HG02970 (cell line): Measurements from ENCODE around the gene KLK4.

ENCODE experiments used
- ATAC-seq: cut with Tn5 transposase; IDR thresholded peaks from one replicate; pipeline ENCODE4 v1.9.1; 2021; ENCODE audit warnings: mild to moderate bottlenecking, moderate library complexity, moderate number of reproducible peaks; ENCODE audit not compliant: unreplicated experiment, low FRiP score

KLK4 gene

DNA sequence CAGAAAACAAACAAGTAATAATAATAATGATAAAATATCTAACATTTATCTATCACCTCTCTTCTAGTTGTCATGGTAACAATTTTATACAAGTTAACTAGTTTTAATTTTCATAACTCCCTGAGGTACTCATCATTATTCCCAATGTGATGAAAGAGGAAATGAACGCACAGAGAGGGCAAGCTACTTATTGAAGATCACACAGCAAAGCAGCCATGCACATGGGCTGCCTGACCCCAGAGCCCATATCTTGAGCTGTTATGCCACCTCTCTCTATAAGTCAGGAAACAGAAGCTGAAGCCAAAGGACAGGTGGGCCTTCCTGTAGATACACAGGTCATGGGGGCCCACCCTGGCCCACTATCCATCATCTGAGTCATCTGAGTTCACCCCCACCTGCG is 4.9 kb upstream of the KLK4 start:
- ATAC-seq, result no peak

DNA sequence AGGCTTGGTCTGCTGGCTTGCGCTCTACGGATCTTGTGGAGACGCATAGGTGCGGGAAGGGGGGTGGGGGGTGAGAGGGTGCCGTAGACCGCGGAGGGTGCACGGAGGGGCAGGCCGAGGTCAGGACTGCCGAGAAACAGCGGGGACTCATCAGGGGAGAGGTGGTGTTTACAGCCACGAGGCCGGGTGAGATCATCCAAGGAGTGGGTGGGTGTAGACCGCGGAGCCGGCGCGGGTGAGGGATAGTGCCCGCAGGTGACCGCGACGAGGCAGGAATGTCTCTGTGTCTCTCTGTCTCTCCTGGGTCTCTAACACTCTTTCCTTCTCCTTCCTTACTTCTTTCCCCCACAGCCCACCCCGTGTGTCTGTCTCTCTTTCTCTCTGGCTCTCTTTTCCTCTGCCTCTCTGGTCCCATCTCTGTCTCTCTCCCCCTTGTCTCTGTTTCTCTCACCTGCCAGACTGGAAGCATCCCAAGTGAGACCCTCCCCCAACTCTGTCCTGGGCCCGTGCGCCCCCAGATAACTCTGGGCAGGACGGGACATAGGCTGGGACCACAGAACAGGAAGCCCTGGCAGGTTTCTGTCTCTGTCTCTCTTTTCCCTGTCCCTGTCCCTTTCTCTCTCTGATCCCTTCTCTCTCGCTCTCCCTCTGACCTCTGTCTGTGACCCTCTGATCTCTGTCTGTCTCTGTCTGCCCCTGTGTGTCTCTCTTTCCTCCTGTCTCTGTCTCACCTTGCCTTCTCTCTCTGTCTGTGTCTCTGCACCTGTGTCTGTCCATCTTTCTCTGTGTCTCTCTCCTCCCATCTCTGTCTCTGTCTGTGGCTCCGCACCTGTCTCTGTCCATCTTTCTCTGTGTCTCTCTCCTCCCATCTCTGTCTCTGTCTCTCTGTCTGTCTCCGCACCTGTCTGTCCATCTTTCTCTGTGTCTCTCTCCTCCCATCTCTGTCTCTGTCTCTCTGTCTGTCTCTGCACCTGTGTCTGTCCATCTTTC is 1.8 kb upstream of the KLK4 start:
- no peak for ATAC-seq

- no peak for ATAC-seq
Observed at GRCh38 chr19:50912102-50912599, 956 bp upstream of the KLK4 start.

DNA sequence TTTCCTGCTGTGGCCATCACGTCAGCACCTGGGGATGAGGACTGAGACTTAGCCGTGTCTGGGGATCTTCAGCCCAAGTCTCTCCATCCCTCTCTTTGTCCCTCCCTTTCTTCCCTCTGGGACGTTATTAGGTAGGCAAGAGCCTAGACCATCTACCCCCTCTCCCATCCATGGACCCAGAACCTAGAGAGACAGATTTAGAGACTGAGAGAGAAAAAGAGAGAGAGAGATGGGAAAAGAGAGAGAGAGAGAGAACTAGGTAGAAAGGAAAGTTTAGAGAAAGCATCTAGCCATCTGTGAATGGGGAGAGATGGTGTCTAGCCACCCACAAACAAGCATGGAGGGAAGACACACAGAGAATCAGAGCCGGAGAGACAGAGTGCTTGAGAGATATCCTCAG is 473 bp downstream of the KLK4 start:
- ATAC-seq, result no peak

DNA sequence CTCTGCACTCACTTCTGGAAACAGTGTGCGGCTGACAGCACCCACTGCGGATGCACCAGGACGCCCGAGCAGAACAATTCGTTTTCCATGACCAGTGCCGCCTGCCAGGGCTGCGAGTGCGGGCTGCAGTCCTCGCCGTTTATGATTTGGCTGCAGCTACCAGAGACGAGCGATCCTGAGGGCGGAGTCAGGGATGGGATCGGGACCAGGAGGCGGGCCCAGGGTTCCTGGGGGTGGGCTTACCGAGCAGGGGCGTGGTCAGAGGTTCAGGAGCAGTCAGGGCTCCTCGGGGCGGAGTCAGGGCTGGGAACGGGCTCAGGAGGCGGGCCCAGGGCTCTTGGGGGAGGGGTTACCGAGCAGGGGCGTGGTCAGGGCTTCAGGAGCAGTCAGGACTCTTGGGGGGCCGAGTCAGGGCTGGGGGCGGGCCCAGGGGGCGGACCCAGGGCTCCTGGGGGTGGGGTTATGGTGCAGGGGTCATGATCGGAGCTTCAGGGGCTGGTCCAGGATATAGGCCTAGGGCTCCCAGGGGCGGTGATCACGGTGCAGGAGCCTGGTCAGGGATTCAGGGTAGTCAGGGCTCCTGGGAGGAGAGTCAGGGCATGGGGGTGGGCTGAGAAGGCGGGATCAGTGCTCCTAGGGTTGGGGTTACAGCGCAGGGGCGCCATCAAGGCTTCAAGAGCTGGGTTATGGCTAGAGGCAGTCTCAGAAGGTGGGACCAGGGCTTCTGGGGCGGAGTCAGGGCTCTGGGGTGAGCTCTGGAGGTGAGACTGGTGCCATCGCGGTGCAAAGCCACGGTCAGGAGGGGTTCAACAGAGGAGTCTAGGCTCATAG is 1.7 kb downstream of the KLK4 start:
- ATAC-seq, result no peak

DNA sequence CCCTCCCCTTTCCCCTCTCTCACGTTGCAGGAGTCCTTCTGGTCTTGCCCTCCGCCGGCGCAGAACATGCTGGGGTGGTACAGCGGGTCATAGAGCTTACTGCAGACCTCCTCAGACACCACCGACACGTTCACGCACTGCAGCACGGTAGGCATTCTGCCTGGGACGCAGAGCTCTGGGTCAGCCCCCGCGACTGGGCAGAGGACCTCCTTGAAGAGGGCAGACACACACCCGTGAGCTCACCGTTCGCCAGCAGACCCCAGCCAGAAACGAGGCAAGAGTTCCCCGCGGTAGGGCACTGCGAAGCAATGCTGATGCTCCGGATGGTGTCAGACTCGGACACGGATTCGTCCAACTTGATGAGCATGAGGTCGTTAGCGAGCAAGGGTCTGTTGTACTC is 2.9 kb downstream of the KLK4 start:
- no peak for ATAC-seq

- no peak for ATAC-seq
Observed at GRCh38 chr19:50906217-50906616, 5.0 kb downstream of the KLK4 start.

GRCh38 chr19:50902640-50903039 is 8.6 kb downstream of the KLK4 start:
- no peak for ATAC-seq

DNA sequence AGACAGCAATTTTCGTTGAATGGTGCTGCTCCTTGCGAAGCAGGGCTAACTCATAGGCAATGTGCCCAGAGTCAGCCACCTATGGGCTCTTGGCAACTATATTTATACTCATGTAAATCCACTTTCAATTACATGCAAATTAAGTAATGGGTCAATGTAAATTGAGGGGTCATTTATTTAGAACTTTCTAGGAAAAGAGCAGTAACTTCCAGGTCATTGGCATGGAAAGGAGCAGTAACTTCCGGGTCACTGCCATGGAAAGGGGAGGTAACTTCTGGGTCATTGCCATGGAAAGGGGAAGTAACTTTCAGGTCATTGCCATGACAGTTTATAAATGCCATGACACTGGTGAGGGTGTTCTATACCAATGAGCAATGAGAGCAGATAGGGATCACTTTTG is 11.6 kb downstream of the KLK4 start:
- ATAC-seq, result no peak

GRCh38 chr19:50898018-50898417 is 13.2 kb downstream of the KLK4 start:
- ATAC-seq, result no peak

DNA sequence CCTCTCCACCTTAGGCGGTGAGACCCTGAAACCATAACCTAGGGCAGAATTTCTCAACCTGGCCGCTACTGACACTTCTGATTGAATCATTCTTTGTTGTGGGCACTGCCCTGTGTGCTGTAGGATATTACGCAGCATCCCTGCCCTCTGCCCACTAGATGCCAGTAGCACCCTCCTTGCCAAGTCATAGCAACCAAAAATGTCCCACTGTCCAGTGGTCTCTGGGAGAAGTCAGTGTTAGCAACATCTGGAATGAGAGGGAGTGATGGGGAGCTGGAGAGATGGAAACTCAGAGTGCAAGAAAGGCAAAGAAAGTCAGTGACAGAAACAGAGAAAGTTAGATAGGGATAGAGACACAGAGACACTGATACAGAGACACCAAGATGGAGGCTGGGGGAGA is 13.6 kb downstream of the KLK4 start:
- ATAC-seq, result no peak

DNA sequence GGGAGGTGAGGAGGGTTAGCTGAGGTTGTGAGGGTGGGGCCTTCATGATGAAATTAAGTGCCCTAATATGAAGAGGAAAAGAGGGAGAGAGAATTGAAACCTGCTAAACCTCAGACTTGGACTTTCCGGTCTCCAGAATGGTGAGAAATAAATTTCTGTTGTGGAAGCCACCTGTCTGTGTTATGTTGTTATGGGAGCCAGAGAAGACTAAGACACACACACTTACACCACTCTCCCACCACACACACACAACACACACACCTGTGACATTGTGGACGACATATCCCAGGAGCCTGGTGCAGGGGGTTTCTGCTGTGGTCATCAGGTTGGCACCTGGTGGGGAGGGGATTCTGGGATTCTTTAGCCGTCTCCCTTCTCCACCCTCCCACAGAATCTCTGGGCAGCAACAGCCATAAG is 14.0 kb downstream of the KLK4 start:
- ATAC-seq, result peak; percentile 35

GRCh38 chr19:50896591-50897190 is 14.5 kb downstream of the KLK4 start:
- ATAC-seq, result peak; percentile 77

- ATAC-seq, result peak; percentile 4
Observed at GRCh38 chr19:50896089-50896590, 15.1 kb downstream of the KLK4 start.

- ATAC-seq, result no peak
Observed at GRCh38 chr19:50894478-50895356, 16.5 kb downstream of the KLK4 start.

- no peak for ATAC-seq
Observed at GRCh38 chr19:50893047-50893736, 18.0 kb downstream of the KLK4 start.

GRCh38 chr19:50891253-50891625 is 20.0 kb downstream of the KLK4 start:
- ATAC-seq, result no peak

DNA sequence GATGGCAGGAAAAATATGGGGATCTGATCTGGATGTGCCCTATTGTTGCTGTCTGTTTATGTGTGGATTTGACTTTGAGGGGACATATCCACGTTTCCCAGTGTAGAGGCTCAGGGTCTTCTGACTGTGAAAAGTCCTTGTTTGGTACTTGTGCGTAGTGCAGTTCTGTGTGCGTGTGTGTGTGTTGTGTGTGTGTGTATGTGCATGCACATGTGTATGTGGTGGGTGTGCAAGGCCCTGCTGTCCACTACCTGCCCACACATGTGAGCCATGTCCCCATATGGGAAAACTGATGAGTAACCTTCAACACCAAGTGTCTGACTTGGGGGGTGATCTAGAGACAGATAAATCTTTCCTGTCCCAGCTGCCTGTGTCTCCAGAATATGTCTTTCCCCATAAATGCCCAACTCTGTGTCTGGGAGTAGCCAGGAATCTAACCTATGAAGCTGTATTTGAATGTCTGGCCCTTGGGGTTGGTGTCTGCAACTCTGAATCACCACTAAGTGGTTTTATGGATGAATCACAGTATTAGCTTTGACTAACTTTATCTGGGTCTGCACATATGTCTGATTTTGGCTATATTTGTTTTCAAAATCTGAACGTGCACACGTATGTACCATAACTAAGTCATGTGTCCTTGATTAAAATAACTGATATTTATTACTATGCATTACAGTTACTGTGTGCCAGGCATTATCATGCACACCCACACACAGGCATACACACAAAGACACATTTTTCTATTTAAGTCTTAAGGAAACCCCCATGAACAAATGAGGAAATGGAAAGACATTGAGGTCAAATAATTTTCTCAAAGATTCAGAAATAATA is 20.6 kb downstream of the KLK4 start:
- no peak for ATAC-seq
